GM23338 (cell line): ENCODE results near the gene MINAR1. TPM values are rescaled to one million over a fixed set of nuclear protein-coding genes. Genes with fewer than 3 reads are reported as not detected.

ENCODE experiments used
- ATAC-seq: fragments of 200-7000 bp; cut with Tn5 transposase; 3 replicates; pipeline ENCODE4 v1.9.1; 2020
- DNase-seq: peaks from one replicate; pipeline ENCODE4 v3.0.0-alpha.2; 2015; ENCODE audit warnings: low spot score
- H2AFZ ChIP-seq: fragments of 200-600 bp; sonication (generic); 2 replicates; pipeline ENCODE4 v1.8.0; 2016; ENCODE audit warnings: antibody characterized with exemption, mild to moderate bottlenecking, moderate library complexity
- H3F3A ChIP-seq: fragments of 200-600 bp; sonication (generic); replicated peaks from 2 replicates; pipeline ENCODE4 v1.8.0; 2017; ENCODE audit warnings: antibody characterized with exemption, mixed run types, low read depth
- H3K27ac ChIP-seq: fragments of 200-600 bp; sonication (generic); 2 replicates; pipeline ENCODE4 v1.6.1; 2016; ENCODE audit warnings: low read depth
- H3K27me3 ChIP-seq: fragments of 200-600 bp; sonication (generic); 2 replicates; pipeline ENCODE4 v1.8.0; 2016; ENCODE audit warnings: mild to moderate bottlenecking, mixed run types, moderate library complexity; ENCODE audit not compliant: insufficient read depth
- H3K36me3 ChIP-seq: fragments of 200-600 bp; sonication (generic); 2 replicates; pipeline ENCODE4 v1.8.0; 2016; ENCODE audit warnings: mild to moderate bottlenecking; ENCODE audit not compliant: insufficient read depth
- H3K4me1 ChIP-seq: fragments of 200-600 bp; sonication (generic); 2 replicates; pipeline ENCODE4 v1.8.0; 2016; ENCODE audit warnings: mild to moderate bottlenecking, moderate library complexity; ENCODE audit not compliant: insufficient read depth
- H3K4me2 ChIP-seq: fragments of 200-600 bp; sonication (generic); 2 replicates; pipeline ENCODE4 v1.7.1; 2017; ENCODE audit warnings: mixed run types
- H3K4me3 ChIP-seq: fragments of 200-600 bp; sonication (generic); 2 replicates; pipeline ENCODE4 v1.6.1; 2016; ENCODE audit warnings: mixed run types
- H3K79me2 ChIP-seq: fragments of 200-600 bp; sonication (generic); replicated peaks from 2 replicates; pipeline ENCODE4 v1.8.0; 2017; ENCODE audit warnings: mild to moderate bottlenecking; ENCODE audit not compliant: insufficient read depth
- H3K9me2 ChIP-seq: fragments of 200-600 bp; sonication (generic); 2 replicates; pipeline ENCODE4 v1.8.0; 2017; ENCODE audit not compliant: insufficient read depth
- H4K20me1 ChIP-seq: fragments of 200-600 bp; sonication (generic); replicated peaks from 2 replicates; pipeline ENCODE4 v1.8.0; 2017; ENCODE audit warnings: mild to moderate bottlenecking; ENCODE audit not compliant: insufficient read depth
- H3K27ac Mint-ChIP-seq: 2 replicates; pipeline ENCODE4 v1.8.0; 2020; ENCODE audit warnings: inconsistent platforms, mild to moderate bottlenecking, moderate library complexity, mixed read lengths
- H3K27me3 Mint-ChIP-seq: 3 replicates; pipeline ENCODE4 v1.8.0; 2022; ENCODE audit warnings: low read depth, mild to moderate bottlenecking, moderate library complexity, mixed read lengths, inconsistent platforms; ENCODE audit not compliant: insufficient read depth, poor library complexity
- H3K36me3 Mint-ChIP-seq: 3 replicates; pipeline ENCODE4 v1.8.0; 2021; ENCODE audit warnings: low read depth, mild to moderate bottlenecking, inconsistent platforms, moderate library complexity, mixed read lengths
- H3K4me1 Mint-ChIP-seq: 3 replicates; pipeline ENCODE4 v1.8.0; 2020; ENCODE audit warnings: mild to moderate bottlenecking, inconsistent platforms, mixed read lengths
- H3K4me3 Mint-ChIP-seq: 3 replicates; pipeline ENCODE4 v1.8.0; 2021; ENCODE audit warnings: moderate library complexity, mild to moderate bottlenecking, inconsistent platforms, mixed read lengths
- H3K9me3 Mint-ChIP-seq: 3 replicates; pipeline ENCODE4 v1.8.0; 2020; ENCODE audit warnings: moderate library complexity, mild to moderate bottlenecking, inconsistent platforms, mixed read lengths
- CREB1 ChIP-seq: fragments of 250-450 bp; sonication (Bioruptor Pico); IDR thresholded peaks from 2 replicates; pipeline ENCODE4 v1.5.0; 2020; ENCODE audit warnings: low read depth, mild to moderate bottlenecking, moderate library complexity
- CTCF ChIP-seq, 2 experiments: fragments of 200-600 bp in 1 of 2; sonication (generic) in 1 of 2; conservative IDR thresholded peaks; 2 replicates each; pipeline versions ENCODE4 v1.5.1 to v1.6.1; 2016 to 2017; ENCODE audit warnings: antibody characterized with exemption in 2 of 2, low read depth in 2 of 2, mild to moderate bottlenecking in 2 of 2, moderate library complexity in 1 of 2
- EZH2phosphoT487 ChIP-seq: fragments of 200-600 bp; sonication (generic); IDR thresholded peaks from one replicate; pipeline ENCODE4 v1.8.1; 2018; ENCODE audit warnings: antibody characterized with exemption; ENCODE audit not compliant: unreplicated experiment
- JUNB ChIP-seq: IDR thresholded peaks from one replicate; pipeline ENCODE4 v1.6.1; 2016; ENCODE audit warnings: antibody characterized with exemption; ENCODE audit not compliant: unreplicated experiment
- NANOG ChIP-seq: IDR thresholded peaks from 2 replicates; pipeline ENCODE4 v1.6.1; 2016; ENCODE audit warnings: antibody characterized with exemption, borderline replicate concordance
- POLR2AphosphoS5 ChIP-seq: IDR thresholded peaks from 2 replicates; pipeline ENCODE4 v1.6.1; 2016; ENCODE audit warnings: antibody characterized with exemption, low read depth
- REST ChIP-seq: IDR thresholded peaks from one replicate; pipeline ENCODE4 v1.6.1; 2018; ENCODE audit warnings: antibody characterized with exemption; ENCODE audit not compliant: unreplicated experiment
- STAT1 ChIP-seq: IDR thresholded peaks from one replicate; pipeline ENCODE4 v1.6.1; 2016; ENCODE audit warnings: antibody characterized with exemption; ENCODE audit not compliant: unreplicated experiment
- ZNF114 ChIP-seq: fragments of 250-450 bp; sonication (Bioruptor Pico); IDR thresholded peaks from 2 replicates; pipeline ENCODE4 v1.5.0; 2020; ENCODE audit warnings: mild to moderate bottlenecking, moderate library complexity
- ZNF331 ChIP-seq: fragments of 250-450 bp; sonication (Bioruptor Pico); IDR thresholded peaks from 2 replicates; pipeline ENCODE4 v1.5.0; 2020; ENCODE audit warnings: low read depth, mild to moderate bottlenecking, moderate library complexity
- ZNF462 ChIP-seq: fragments of 250-450 bp; sonication (Bioruptor Pico); IDR thresholded peaks from 2 replicates; pipeline ENCODE4 v1.5.0; 2020; ENCODE audit warnings: mild to moderate bottlenecking, moderate library complexity
- polyA plus RNA-seq: library from polyadenylated mRNA; unstranded; fragments of >200 nt; fragmentation: Nextera tagmentation; extraction: Ambion mirVana; gene quantifications from 2 replicates; pipeline ENCODE4 v1.2.1, GENCODE V29; 2016
- total RNA-seq: library from RNA; depleted of rRNA; stranded (reverse); fragments of >200 nt; shearing (Covaris generic); gene quantifications from 2 replicates; pipeline ENCODE4 v1.2.3, GENCODE V29; 2014

The MINAR1 gene
- total and polyA plus RNA-seq, 2 experiments from 2014 or later: 0.32 to 1.4 TPM

GRCh38 chr15:79463781-79464270 is 31.7 kb downstream of the MINAR1 start:
- Histone ChIP-seq H3K79me2 (no peaks in the 10 kb centered on the region), H3K27ac (no peak overlapping the region), H3K4me1 (no peaks in the 10 kb centered on the region), H3K36me3 (no peaks in the 10 kb centered on the region), H2AFZ (no peak overlapping the region), H3K27me3 (no peaks in the 10 kb centered on the region), H4K20me1 (no peaks in the 10 kb centered on the region), H3K4me3 (no peak overlapping the region), H3K9me2 (no peaks in the 10 kb centered on the region), H3F3A (no peaks in the 10 kb centered on the region), H3K4me2 (no peak overlapping the region)
- ATAC-seq (no peak), DNase-seq (no peak)
- no peaks in the 10 kb centered on the region for H3K4me1 Mint-ChIP-seq
- no peaks in the 10 kb centered on the region for H3K36me3 Mint-ChIP-seq
- TF ChIP-seq POLR2AphosphoS5 (no peak), CTCF (conservative IDR thresholded peaks at IDR 0.05; ENCODE audit: low read depth in 2 of 2) (no peak), REST (no peak), CREB1 (CRISPR knock-in tag) (no peak), ZNF331 (CRISPR knock-in tag) (no peak)
- no peak overlapping the region for H3K4me3 Mint-ChIP-seq
- H3K9me3 Mint-ChIP-seq: no peaks in the 10 kb centered on the region
- no peak overlapping the region for H3K27ac Mint-ChIP-seq
- no peaks in the 10 kb centered on the region for H3K27me3 Mint-ChIP-seq

- no peaks in the 10 kb centered on the region for H3K79me2 ChIP-seq
- no peaks in the 10 kb centered on the region for H3K9me3 Mint-ChIP-seq
- H3K27me3 Mint-ChIP-seq: no peaks in the 10 kb centered on the region
- no peak overlapping the region for H3K27ac Mint-ChIP-seq
- H3K36me3 ChIP-seq: no peaks in the 10 kb centered on the region
- no peaks in the 10 kb centered on the region for H3F3A ChIP-seq
- no peaks in the 10 kb centered on the region for H3K27me3 ChIP-seq
- H3K4me1 ChIP-seq: no peaks in the 10 kb centered on the region
- no peak overlapping the region for H3K4me2 ChIP-seq
- no peaks in the 10 kb centered on the region for H4K20me1 ChIP-seq
- H3K9me2 ChIP-seq: no peaks in the 10 kb centered on the region
- H3K27ac ChIP-seq: no peak overlapping the region
- H3K4me3 Mint-ChIP-seq: no peak overlapping the region
- H2AFZ ChIP-seq: no peak overlapping the region
- ATAC-seq: no peak
- H3K4me1 Mint-ChIP-seq: no peaks in the 10 kb centered on the region
- DNase-seq: no peak
- H3K4me3 ChIP-seq: no peak overlapping the region
- H3K36me3 Mint-ChIP-seq: no peaks in the 10 kb centered on the region
- TF ChIP-seq ZNF331 (CRISPR knock-in tag): no peak
- TF ChIP-seq EZH2phosphoT487: no peak
- TF ChIP-seq NANOG: no peak
- TF ChIP-seq STAT1: no peak
- TF ChIP-seq CREB1 (CRISPR knock-in tag): no peak
- TF ChIP-seq ZNF462 (CRISPR knock-in tag): no peak
- TF ChIP-seq POLR2AphosphoS5: no peak
- TF ChIP-seq ZNF114 (CRISPR knock-in tag): no peak
- TF ChIP-seq JUNB: no peak
Measured at GRCh38 chr15:79466488-79466887, 34.4 kb downstream of the MINAR1 start.
